HG03159 (cell line): Measurements from ENCODE around the gene SLC39A5.
"Not testable (repeated sequence)": the region's sequence is repeated elsewhere in the genome, so short reads cannot be mapped to it uniquely, and the experiment has no call there.

ENCODE experiments used
- ATAC-seq: cut with Tn5 transposase; IDR thresholded peaks from one replicate; pipeline ENCODE4 v1.9.1; 2021; ENCODE audit warnings: mild to moderate bottlenecking, moderate library complexity; ENCODE audit not compliant: unreplicated experiment

The SLC39A5 gene

DNA sequence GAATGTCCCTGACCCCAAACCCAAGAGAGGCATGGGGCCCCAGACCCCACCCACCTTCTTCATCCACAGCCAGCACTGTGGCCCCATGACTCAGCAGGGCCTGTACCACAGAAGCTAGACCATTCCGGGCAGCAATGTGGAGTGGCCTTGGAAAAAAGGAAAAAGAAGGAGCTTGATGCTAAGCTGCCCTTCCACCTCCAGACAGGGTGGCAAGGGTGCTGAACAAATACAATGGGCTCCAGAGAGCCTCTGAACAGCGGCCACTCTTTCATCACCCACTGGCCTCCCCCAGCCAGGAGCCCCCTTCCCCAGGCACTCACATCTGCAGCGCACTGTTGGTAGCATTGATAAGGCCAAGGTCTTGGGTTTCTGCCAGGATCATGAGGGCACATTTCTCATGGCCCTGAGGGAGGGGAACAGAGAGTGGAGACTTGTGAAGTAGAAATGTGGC, 13.9 kb downstream of the SLC39A5 start:
- ATAC-seq: no peak

- no peak for ATAC-seq
Measured at GRCh38 chr12:56244494-56244893, 14.6 kb downstream of the SLC39A5 start.

GRCh38 chr12:56247923-56248322, 18.1 kb downstream of the SLC39A5 start:
- ATAC-seq: no peak

DNA sequence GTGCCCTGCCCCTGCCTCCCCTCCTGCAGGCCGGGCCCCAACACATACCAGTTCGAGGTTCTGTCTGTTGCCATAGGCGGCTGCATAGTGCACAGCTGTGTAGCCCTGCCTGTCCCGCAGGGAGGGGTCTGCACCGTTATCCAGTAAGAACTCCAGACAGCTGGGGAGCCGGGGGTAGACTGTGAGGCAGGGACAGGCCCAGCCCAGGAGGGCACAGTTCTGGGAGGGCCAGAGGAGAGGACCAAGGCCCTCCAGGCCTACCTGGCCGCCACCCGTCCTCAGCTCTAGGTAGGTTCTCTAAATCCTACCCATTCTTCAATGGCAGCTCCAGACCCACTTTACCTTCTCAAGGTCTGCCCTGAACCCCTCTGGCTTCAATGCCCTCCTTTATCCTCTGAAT, 18.9 kb downstream of the SLC39A5 start:
- ATAC-seq: no peak

DNA sequence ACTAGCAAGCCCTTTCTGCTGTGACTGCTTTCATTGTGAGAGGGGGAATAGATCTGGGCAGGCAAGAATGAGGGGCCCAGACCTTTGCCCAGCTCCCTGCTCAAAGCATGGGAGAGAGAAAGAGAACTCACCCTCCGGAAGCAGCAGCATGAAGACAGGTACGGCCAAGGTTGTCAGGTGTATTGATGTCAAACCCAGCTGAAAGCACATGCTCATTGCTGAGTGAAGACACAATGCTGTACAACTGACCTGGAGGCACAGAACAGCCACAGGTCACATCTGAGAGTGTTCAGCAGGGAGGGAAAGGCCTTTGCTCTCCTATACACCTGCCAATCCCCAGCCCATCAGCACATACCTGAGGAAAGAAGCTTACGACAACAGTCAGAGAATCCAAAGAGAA, 22.8 kb downstream of the SLC39A5 start:
- no peak for ATAC-seq

- no peak for ATAC-seq
Measured at GRCh38 chr12:56253091-56253490, 23.2 kb downstream of the SLC39A5 start.

DNA sequence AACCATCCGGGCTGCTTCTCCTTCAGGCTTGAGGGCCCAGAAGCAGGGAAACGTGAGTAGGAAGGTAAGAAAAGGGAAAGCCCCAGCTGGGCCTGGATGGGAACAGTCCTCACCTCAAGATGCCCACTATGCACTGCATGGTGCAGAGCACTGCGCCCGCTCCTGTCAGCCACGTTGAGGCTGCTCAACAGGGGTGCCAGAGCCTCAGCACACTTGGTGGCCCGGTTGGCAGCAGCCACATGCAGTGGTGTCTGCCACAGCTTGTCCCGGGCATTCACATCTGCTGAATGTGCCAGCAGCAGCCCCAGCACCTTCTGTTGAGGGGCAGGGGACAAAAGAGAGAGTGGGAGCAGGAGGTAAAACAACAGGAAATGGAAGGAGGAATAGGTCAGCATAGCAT, 25.8 kb downstream of the SLC39A5 start:
- no peak for ATAC-seq

GRCh38 chr12:56256326-56256960, 26.6 kb downstream of the SLC39A5 start:
- no peak for ATAC-seq

GRCh38 chr12:56257071-56257470, 27.2 kb downstream of the SLC39A5 start:
- no peak for ATAC-seq

GRCh38 chr12:56257491-56258067, 27.7 kb downstream of the SLC39A5 start:
- no peak for ATAC-seq

DNA sequence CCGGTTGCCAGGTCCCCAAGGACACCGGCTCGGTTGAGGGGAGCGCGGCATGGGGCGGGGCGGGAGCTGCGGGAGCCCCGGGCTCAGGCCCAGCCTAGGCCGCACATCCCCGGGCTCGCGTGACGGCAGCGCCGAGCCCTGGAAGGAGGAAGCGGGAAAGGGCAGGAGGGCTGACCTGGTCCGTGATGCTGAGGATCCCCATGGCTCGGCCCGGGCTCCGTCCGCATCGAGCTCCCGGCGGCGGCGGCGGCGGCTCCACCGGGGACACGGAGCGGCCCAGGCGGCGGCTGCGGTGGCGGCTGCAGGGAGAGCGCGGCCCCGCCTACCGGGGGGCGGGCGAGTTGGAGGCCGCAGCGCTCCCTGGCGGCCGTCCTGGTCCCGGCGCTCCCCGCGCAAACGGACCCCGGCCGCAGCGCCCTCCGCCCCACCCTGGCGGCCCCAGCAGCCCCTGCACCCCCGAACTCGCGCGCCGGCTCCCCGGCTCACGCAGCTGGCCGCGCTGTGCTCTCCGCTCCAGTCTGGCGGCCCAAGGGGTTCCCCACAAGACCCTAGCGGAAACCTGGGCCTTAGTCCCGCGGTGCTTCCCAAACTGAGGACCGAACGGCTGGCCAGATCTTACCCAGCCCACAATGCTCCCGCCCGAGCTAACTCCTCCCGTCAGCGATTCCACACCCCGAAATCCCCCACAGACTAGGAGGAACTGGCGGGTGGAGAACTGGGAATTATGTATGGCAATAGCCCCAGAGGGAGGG, 28.4 kb downstream of the SLC39A5 start, which contains the start of gene ANKRD52:
ANKRD52 (minus strand) TSS at position 317 of the 752 bp plus-strand sequence; CDS start at position 202, 115 bp downstream.
- ATAC-seq: peak; percentile 86

DNA sequence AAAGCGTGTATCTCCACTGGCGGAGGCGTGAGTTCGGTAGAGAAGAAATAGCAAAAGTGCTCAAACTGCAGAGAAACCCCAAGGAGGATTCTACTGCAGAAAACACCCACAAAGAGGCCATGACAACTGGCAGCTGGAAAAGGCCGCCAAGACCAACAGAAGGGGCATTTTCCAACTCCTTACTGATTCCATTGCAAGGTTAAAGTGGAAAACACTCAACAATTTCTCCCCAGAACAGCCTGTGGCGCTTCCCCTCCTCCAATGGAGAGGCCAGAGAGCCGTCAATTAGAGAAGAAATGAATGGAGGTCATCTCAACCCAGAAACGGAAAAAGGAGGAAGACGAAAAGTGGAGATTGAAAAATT, 29.0 kb downstream of the SLC39A5 start:
- no peak for ATAC-seq

DNA sequence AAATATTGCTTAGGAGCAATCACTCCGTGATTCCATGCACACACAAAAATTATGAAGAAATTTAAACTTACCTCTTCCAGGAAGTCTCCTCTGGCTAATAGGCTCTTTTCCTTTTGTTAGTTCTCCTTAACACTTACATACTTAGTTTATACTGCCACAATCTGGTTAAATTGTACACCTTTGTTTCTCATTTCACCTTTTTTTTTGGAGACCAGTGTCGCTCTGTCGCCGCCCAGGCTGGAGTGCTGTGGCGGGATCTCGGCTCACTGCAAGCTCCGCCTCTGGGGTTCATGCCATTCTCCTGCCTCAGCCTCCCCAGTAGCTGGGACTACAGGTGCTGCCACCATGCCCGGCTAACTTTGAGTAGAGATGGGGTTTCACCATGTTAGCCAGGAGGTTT, 30.5 kb downstream of the SLC39A5 start:
- no peak for ATAC-seq

GRCh38 chr12:56260921-56261320, 31.1 kb downstream of the SLC39A5 start:
- no peak for ATAC-seq

DNA sequence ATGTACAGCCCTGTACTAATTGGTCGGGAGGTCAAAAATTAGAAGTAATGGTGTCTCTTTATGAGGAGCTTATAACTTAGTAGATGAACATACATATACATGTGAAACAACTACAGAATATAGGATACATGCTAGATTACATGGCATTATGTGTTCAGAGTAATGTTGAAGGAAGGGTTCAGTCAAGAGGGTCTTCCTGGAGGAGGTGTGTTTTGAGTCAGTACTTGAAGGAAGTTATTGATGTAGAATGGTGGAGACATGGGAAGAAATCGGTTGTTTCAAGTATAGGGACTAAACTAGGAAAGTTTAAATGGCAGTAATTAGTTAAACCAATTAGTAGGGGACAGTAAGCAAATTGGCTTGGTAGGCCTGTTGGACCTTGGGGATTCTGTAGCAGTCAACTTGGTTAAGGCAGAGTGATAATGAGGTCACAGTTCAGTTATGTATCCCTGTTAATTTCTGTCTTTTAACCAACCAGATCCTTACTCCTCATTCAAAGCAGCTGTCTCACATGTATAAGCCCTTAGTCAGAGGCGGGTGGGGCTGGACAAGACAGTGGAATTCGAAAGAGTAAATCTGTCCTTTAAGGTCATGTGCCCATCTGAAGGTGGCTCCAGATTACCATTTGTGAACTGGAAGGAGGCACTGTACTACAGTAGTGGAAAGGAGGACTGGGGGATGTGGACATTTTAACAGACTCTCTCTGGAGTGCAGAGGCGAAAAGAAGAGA, 31.8 kb downstream of the SLC39A5 start:
- ATAC-seq: no peak

DNA sequence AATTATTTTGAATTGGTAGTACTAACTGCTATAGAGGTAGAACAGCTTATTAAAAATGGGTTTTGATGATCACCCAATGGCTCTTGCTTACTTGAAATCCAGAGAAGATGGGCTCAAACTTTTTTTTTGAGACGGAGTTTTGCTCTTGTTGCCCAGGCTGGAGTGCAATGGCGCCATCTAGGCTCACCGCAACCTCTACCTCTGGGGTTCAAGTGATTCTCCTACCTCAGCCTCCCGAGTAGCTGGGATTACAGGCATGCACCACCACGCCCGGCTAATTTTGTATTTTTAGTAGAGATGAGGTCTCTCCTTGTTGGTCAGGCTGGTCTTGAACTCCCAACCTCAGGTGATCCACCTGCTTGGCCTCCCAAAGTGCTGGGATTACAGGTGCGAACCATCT, 33.1 kb downstream of the SLC39A5 start:
- ATAC-seq: not testable (repeated sequence)

GRCh38 chr12:56266068-56266692, 36.3 kb downstream of the SLC39A5 start:
- not testable (repeated sequence) for ATAC-seq

- ATAC-seq: peak; percentile 89
Measured at GRCh38 chr12:56266693-56267442, 37.0 kb downstream of the SLC39A5 start, which contains the start of gene COQ10A. COQ10A (plus strand) TSS chr12:56266942; CDS start chr12:56267119, 177 bp downstream.

GRCh38 chr12:56267443-56268071, 37.7 kb downstream of the SLC39A5 start:
- peak; percentile 11 for ATAC-seq

- no peak for ATAC-seq
Measured at GRCh38 chr12:56271031-56271430, 41.2 kb downstream of the SLC39A5 start.
